Kidney epithelial cell (primary cell): ENCODE results near the gene KCNJ12. TPM values are rescaled to one million over a fixed set of nuclear protein-coding genes. Genes with fewer than 3 reads are reported as not detected.

Experiments
- DNase-seq: peaks from one replicate; pipeline ENCODE4 v3.0.0-alpha.2; 2010; ENCODE audit warnings: low read depth
- H3K27me3 ChIP-seq: 2 replicates; pipeline ENCODE4 v1.6.0; 2011; ENCODE audit warnings: low read length; ENCODE audit not compliant: control insufficient read depth, insufficient read depth
- H3K36me3 ChIP-seq: 2 replicates; pipeline ENCODE4 v1.5.1; 2011; ENCODE audit warnings: low read length; ENCODE audit not compliant: control insufficient read depth, insufficient read depth
- H3K4me3 ChIP-seq: 2 replicates; pipeline ENCODE4 v1.5.1; 2011; ENCODE audit warnings: low read depth, mild to moderate bottlenecking, control low read depth, low read length
- total RNA-seq: library from RNA; depleted of rRNA; stranded (reverse); fragments of >200 nt; gene quantifications from 2 replicates; pipeline ENCODE4 v1.2.3, GENCODE V29; 2015
- TF ChIP-seq, protein P1 (sequence below): IDR thresholded peaks from 2 replicates; pipeline ENCODE4 v1.5.1; 2011; ENCODE audit warnings: mild to moderate bottlenecking, moderate library complexity, low read length, control low read depth, inconsistent platforms; ENCODE audit not compliant: insufficient read depth, poor library complexity, severe bottlenecking

Gene KCNJ12
- total RNA-seq, 1 donor from 2014 or later = 2.5 TPM

DNA sequence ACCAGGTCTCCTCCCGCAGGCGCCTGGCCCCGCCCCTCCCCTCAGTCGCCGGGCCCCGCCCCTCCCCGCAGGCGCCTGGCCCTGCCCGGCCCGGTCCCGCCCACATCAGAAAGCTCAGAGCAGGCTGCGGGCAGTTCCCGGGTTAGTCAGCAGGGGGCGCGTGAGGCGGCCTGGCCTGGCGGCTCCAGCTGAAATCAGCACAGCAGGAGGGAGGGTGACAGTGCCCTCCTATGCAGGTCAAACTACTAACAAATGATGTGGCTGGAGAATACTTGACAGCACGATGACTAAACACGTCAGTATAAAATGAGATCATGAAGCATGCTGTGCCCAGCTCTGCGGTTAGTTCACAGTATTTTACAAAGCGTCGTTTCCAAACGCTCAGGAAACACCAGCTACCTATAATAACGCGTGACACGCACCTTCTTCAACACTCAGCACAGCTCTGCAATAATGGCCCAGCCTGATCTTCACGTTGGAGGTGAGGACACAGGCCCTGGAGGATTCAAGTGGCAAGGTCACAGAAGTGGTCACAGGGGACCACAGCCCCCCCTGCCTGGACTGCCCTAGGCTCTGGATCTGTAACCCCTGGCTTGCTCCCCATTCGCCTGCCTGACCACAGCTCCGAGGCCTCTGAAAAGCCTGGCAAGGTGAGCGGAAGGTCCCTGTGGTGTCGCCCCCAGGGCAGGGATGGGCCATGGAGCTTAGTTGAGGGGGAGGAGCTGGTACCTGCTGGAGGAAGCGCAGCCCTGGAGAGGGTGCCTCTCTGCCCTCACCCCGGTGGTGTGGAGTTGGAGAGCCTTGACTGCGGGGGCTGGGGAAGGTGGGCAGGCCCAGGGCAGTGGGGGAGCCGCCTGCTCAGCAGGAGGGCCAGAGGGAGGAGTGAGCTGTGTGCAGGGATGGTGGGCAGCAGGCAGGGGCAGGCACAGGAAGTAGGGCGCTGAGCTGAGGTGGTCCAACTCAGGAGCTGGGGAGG is 81.2 kb downstream of the KCNJ12 start:
- Histone ChIP-seq H3K27me3 (peaks cover 11% of the 10 kb centered on the region), H3K4me3 (no peak overlapping the region), H3K36me3 (no peaks in the 10 kb centered on the region)
- peak; percentile 57 for DNase-seq
- TF ChIP-seq, protein P1, sequence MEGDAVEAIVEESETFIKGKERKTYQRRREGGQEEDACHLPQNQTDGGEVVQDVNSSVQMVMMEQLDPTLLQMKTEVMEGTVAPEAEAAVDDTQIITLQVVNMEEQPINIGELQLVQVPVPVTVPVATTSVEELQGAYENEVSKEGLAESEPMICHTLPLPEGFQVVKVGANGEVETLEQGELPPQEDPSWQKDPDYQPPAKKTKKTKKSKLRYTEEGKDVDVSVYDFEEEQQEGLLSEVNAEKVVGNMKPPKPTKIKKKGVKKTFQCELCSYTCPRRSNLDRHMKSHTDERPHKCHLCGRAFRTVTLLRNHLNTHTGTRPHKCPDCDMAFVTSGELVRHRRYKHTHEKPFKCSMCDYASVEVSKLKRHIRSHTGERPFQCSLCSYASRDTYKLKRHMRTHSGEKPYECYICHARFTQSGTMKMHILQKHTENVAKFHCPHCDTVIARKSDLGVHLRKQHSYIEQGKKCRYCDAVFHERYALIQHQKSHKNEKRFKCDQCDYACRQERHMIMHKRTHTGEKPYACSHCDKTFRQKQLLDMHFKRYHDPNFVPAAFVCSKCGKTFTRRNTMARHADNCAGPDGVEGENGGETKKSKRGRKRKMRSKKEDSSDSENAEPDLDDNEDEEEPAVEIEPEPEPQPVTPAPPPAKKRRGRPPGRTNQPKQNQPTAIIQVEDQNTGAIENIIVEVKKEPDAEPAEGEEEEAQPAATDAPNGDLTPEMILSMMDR = peak; percentile 85

GRCh38 chr17:21458054-21458453 is 81.9 kb downstream of the KCNJ12 start:
- TF ChIP-seq, protein P1 = no peak
- Histone ChIP-seq H3K4me3 (no peak overlapping the region), H3K27me3 (peaks cover 14% of the 10 kb centered on the region), H3K36me3 (no peaks in the 10 kb centered on the region)
- no peak for DNase-seq

DNA sequence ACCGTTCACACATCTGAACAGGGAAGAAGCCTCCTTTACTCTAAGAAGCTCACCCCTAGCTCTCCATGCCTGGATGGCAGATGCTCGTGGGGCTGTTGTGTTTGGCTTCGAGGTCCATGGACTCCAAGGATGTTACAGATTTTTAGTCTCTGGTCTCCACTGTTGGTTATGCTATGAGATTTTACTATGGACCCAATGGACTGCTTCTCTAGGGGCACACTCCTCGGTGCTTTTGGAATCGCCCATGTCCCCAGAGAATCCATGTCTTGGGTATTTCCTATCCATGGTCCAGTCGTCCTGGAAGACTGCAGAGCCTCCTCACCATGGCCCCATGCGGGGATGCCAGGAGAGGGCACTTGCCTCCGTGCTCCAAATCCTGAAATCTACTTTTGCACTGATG is 83.4 kb downstream of the KCNJ12 start:
- Histone ChIP-seq H3K36me3 (no peaks in the 10 kb centered on the region), H3K4me3 (no peak overlapping the region), H3K27me3 (peaks cover 23% of the 10 kb centered on the region)
- no peak for DNase-seq
- TF ChIP-seq, protein P1 = no peak

DNA sequence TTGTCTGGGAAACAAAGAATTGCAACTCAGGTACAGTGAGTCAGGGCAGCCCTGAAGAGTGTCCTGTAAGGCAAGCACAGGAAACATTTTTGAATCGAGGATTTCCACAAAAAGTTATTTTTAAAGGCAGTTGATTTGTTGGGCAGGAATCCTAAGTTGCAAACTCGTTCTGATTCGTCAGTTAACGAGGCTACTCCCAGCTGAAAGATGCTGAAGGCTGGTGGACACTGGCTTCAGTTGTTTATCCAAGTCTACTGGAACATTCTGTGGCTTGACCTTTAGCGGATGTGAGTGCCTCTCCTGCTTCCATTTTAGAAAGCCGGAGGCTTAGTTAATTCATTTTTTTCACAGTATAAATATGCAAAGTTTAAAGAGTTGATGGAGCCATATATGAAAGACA is 84.2 kb downstream of the KCNJ12 start:
- TF ChIP-seq, protein P1 = no peak
- H3K36me3 ChIP-seq = no peaks in the 10 kb centered on the region
- H3K27me3 ChIP-seq = peaks cover 25% of the 10 kb centered on the region
- no peak for DNase-seq
- no peak overlapping the region for H3K4me3 ChIP-seq

GRCh38 chr17:21462237-21462636 is 86.1 kb downstream of the KCNJ12 start:
- Histone ChIP-seq H3K27me3 (peaks cover 25% of the 10 kb centered on the region), H3K4me3 (no peak overlapping the region), H3K36me3 (no peaks in the 10 kb centered on the region)
- DNase-seq = no peak
- TF ChIP-seq, protein P1 = no peak
